ENCODE data around the gene SP2.

Gene SP2

DNA sequence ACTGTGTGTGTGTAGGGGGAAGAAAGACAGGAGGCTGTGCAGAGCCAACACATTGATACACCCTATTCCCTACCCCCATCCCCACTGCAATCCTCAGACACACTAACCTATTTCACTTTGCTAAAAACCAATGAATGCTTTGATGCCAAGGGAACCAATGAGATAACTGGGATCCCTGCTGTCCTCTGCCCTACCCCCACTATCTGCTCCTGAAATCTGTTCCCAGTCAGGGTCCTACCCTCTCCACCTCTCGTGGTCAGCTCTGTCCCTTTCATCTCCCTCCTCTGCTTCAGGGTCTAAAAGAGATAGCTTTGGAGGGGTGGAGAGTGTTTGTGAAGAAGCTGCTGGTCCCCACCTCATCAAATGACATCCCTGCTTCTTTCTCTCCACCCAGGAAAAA, 26.0 kb upstream of the SP2 start:
- DNase-seq (ENCODE audit: low spot score), result no peak

DNA sequence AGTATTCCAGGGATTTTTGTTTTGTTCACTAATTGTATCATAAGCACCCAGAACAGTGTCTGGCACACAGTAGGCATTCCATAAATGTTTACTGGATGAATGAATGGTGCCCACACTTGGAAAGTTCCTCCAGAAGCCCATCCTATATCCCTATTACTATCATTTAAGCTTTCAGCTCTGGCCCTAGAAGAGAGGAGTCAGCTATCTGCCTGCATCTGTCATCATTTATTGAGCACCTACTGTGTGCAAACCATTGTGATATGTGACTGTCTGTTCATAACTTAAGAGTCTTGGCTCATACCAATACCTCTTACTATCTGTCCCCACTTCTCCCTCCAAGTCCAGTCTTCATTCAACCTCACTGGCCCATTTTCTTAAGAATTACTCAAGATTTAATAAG, 25.0 kb upstream of the SP2 start:
- DNase-seq (ENCODE audit: low spot score), result no peak

DNA sequence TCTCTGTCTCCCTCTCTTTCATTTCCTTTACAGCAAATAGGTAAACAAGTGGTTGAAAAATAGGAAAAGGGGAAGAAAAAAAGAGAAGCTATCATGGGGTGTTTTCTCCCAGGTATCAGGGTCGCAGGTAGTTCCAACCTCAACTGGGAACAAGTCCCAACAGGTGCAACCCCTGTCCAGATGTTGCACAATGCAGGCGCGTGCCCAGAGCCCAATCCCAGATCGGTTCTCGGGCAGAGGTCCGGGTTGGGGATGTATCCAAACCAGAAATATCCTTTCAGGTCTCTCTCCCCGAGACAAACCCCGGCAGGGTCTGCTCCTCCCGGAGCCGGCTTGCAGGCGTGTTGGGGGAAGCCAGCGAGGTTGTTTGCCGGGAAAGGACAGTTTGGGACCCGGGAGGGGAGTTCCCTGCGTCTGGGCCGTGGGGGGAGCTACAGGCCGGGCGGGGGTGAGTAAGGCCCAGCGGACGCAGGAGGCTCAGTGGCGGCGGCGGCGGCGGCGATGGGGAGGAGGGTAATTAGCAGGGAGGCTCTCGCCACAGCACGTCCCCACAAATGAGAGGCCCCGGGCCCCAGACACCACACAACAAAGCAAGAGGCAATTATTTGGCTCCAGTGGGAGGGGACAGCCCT, 23.9 kb upstream of the SP2 start:
- DNase-seq (ENCODE audit: low spot score), result no peak

DNA sequence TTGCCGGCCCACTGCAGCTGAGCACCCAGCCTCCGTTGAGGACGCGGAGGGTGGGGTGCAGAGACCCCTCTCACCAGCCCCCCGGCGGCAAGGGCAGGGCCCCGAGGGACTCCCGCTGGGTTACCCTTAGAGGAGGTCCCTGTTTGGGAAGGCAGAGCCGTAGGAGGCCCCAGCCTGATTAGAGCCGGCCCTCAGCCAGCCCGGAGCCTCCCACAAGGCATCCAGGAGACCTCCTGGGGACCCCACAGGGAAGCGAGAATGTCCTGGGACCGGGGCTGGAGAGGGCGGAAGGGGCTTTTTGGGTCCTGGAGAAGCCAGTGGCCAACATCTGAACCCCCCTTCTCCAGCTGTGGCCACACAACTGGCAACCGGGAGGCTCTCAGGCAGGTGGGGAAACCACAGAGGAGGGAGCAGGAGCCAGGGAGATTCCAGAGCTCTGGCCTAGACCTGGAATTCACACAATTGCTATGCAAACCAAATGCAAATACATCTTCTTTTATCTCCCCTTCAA, 23.3 kb upstream of the SP2 start:
- DNase-seq (ENCODE audit: low spot score), result no peak

DNA sequence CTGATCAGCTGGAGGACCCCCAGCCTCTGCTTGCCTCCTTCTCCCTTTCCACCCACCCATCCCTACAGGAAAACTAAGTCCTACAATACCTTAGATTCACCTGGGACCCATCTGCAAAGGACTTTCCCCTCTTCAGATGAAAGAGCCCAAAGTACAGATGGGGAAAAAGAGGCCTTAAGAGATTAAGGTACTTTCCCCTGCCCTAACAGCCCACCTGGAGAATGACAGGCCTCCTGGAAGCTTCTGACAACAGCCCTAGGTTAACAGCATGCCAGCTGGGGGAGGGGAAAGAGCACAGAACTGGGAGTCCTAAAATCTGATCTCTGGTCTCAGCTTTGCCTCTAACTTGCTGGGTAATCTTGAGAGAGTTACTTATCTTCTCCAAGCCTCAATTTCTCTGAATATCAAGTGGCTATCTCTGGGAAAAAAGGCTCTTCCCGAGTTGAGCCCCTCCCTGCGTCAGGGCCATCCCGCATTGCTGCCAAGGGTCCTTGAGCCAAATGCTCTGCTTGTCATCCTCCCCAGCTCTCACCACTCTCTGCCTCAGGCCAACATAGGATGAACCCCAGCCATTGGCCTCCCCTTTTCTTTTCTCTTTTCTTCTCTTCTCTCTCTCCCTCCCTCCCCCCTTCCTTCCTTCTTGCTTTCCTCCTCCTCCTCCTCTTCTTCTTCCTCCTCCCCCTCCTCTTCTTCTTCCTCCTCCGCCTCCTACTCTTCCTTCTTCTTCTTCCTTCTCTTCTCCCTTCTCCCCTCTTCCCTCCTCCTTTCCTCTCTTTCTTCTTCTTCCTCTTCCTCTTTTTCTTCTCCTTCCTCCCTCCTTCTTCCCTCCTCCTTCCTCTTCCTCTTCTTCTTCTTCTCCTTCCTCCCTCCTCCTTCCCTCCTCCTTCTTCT, 22.6 kb upstream of the SP2 start:
- DNase-seq (ENCODE audit: low spot score), result no peak

DNA sequence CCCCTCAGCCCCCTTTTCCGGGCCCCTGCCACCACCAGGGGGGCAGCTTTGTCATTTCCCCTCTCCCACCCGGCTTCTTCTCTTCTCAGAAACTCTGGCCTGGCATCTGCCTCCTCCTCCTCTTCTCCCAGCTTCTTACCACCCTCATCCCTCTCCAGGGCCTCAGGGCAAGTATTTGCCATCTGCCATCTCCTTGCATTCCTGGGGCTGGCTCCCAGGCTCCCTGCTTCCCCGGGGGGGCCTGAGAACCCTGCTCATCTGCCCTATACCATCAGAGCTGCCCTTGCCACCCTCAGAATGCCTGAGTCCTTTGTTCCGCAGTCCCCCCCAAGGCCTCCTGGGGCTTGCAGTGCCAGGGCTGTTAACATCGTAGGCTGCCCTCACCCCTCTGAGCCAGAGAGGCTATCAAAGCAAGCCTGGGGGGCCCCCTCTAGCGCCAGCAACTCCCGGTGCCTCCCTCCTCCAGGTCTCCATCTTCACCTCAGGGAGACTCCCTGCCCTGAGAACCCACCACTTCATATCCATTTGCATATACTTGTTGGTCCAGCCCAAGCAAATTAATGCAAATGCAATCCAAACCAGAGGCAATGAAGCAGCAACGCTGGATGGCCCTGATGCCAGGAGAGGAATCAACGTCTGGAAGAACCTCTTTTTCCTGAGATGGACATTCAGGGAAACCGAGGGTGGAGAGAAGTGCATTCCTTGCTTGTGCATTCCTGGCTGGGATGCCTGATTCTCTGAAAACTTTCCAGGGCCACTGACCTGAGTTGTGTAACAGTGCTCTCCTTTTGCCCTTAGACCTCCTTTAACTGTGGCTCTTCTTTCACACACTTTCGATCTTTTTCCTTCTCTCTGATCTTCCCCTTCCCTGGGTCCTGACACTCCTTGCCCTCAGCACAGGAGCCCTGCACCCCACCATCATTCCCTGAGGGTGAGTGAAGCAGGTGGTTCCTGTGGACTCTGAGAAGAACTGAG, 20.7 kb upstream of the SP2 start:
- DNase-seq (ENCODE audit: low spot score), result no peak

DNA sequence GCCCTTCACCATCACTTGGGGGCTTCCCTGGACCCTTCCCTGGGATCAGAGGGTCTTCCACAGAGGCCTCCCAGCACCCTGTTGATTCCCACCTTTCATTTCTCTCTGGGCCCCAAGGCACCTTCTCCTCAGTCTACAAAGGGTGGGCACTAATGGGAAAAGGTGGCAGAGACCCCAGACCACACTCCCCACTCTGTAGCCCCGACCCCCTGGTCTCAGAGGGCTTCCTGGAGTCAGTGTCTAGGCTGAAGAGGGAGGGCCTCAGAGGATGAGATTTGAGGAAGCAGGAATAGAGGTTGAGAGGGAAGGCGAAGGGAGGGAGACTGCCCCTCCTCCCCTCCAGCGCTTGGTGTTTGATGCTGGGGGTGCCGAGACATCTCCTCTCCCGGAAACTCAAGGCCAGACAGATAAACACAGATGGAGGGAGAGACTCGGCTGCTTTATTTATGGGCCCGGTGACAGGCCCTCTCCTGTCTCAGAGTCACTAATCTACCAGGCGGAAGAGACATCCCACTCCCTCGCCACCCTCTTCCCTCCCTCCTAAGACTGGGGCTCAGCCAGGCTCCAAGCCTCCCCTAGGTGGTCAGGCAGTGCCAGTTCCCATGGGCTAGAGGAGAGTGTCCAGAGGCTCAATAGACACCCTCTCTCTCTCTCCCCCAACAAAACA, 18.5 kb upstream of the SP2 start:
- no peak for DNase-seq (ENCODE audit: low spot score)

DNA sequence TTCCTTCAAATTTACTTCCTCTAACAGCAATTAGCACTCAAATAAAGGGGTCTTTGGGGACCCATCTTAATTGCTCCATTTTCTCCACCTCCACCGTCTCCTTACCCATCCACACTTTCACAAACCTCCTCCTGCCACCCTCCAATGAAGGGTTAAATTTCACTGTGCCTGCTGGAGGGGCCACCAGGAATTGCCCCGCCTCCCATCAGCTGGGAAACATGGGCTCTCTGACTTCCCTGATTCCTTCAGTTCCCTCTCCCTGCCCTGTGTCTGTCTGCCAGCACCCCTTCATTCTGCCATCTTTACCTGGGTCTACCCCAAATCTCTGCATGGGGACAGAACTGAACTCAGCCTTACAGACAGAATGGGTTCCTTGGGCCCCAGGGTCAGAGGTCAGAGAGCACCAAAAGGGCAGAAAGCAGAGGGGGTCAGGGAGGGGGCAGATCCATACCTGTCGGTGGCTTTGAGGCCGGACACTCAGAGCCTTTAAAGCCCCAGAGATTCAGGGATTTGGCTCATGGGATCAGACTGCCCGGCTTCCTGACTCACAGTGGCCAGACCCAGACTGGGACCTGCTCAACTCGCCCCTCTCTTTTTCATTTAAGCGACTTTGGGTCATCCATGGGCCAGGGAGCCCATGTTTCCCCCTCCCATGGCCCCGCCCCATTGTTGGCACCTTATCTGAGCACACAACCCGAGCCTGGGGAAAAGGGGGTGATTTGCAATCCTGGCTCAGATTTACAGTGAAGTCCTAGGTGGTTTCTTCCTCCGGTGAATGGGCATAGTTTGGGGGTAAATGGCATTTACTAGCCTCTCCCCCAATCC, 17.6 kb upstream of the SP2 start:
- no peak for DNase-seq (ENCODE audit: low spot score)

DNA sequence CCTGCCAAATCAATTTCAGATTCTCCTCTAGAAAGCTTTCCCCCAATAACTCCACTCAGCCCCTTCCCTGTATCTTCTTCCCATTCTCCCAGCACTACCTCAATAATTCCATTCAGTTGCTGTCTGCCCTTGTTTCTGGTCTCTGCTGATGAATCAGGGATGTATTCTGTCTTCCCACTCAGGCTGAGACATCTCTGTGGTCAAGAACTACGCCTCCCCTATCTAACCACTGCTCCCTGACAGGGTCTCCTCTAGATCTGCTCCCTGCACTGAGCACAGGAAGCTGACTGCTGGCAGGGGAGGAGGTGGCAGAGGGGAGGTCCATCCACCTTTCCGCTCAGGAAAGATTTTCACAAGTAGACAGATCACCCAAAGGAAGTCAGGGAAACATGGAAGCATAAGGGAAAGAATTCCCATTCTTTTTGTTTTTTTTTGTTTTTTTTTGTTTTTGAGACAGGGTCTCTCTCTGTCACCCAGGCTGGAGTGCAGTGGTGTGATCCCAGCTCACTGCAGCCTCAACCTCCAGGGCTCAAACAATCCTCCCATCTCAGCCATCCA, 16.9 kb upstream of the SP2 start:
- DNase-seq (ENCODE audit: low spot score), result no peak

DNA sequence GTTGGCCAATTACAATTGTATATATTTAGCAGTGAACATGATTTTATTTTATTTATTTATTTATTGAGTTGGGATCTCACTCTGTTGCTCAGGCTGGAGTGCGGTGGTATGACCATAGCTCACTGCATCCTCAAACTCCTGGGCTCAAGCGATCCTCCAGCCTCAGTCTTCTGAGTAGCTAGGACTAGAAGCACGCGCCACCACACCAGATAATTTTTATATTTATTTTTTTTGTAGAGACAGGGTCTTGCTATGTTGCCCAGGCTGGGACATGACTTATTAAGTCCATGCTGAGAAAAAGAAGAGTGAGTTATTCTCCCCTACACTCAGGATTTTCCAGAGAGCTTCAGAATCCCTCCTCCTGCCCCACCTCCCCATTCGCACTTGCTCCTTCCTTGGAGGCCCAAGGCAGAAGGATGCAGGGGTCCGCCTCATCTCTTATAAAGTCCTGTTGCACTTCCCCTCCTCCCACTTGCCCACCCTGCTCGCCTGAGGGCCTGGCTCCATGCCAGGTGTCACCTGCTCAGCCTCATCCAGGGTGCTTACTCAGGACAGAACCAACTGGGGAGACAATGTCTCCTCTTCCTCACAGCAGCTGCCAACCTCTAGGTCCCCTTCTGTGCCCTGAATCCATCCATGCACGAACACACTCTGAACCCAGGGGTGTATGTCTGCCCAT, 16.1 kb upstream of the SP2 start:
- no peak for DNase-seq (ENCODE audit: low spot score)

DNA sequence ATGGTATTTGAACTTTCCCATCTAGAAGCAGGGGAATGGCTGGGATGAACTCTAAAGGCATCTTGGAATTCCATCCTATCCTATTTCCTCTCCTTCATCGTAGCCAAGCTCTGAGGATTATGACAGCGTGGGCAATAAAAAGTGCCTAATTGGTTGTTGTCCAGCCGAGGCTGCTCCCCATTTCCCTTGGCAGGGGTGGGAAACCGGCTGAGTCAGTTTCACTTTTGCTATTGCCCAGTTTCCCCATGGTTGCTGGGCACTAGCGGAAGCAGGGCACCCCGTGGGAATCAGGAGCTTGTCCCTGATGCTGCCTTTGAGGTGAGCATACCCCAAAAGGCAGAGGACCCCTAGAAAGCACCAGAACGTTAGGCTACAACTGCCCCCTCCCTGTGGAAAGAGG, 13.8 kb upstream of the SP2 start:
- no peak for DNase-seq (ENCODE audit: low spot score)

DNA sequence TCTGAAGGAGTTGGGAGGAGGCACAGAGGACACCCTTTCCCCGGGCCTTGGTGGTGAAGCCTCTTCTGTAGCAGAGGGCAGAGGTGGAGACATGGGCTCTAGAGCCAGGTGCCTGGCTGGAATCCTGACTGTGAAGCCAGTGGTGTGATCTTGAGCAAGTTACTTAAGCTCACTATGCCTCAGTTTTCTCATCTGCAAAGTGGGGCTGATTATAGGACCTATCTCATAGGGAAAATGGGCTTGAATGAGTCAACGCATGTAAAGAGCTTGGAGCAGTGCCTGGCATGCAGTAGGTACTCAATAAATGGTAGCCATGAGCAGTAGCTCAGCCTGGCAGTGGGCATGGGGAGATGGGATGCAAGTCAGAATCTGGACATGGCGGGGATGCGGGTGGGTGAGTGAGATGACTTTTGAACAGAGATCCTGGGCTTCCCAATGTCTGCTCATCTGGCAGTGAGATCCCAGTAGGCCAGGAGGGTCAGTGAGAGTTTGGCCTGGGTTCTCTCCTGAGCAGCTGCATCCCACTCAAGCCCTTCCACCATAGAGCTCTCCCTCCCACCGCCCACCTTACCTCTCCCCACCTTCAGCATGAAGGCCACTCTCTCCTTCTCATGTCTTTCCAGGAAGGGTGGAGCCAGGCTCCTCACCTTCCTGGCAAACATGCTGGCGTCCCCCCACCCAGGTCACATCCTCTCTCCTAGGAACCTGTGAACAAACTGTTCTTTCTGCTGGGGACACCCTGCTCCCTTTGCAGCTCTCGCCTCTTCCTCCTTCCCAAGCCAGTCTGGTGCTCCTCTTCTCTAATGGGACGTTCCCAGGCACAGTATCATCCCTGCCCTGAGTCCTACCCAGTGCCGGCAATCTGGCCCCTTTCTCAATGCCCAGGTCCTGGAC, 13.1 kb upstream of the SP2 start:
- DNase-seq (ENCODE audit: low spot score), result no peak

DNA sequence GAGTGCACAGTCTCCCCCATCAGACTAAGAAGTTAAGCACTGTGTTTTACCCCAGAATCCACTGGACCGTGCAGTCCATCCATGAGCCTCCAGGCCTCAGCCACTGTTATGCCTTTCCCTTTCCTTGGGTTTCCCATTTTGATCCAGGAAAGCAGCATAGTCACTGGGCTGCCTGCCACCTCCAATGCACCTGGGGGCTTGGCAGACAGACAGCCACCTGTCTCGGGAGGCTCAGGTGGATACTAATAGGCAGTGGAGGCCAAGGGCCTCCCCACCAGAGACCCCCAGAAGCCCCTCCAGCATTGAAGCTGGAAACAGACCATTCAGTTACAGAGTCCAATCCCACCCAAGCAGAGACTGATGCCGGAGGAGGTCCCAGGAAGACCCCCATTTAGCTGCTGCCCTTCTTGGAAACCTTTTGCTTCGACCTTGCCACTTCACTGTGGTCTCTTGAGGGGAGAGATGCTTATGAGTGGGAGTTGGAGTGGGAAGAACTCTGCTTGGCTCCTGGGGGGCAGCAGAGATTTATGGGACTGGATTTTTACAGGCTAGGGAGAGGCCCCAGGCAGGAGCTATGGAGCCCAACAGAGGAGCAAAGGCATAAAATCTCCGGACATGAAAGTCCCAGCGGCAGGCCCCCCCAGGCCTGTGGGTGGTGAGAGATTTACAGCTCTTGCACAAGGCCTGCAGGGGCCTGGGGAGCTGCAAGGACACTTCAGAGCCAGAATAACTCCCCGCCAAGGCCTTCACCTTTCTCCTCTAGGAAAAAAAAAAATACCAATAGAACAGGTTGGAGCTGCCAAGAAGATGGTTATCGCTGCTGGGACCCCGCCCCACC, 12.2 kb upstream of the SP2 start:
- DNase-seq (ENCODE audit: low spot score), result no peak

DNA sequence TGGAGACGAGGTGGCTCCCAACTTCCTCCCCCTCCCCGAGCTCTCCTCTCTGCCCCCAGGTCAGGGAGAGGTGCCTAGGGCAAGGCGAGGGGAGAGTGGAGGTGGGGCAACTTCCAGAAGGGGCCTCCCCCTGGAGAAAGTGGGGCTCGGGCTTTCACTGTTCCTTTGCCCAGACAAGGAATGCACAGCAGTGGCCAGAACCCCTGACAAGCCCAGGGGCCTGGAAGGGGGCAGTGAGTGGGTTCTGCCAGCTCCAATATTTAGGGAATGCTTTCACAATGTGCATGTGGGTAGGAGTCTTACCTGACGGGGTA, 11.7 kb upstream of the SP2 start:
- no peak for DNase-seq (ENCODE audit: low spot score)

DNA sequence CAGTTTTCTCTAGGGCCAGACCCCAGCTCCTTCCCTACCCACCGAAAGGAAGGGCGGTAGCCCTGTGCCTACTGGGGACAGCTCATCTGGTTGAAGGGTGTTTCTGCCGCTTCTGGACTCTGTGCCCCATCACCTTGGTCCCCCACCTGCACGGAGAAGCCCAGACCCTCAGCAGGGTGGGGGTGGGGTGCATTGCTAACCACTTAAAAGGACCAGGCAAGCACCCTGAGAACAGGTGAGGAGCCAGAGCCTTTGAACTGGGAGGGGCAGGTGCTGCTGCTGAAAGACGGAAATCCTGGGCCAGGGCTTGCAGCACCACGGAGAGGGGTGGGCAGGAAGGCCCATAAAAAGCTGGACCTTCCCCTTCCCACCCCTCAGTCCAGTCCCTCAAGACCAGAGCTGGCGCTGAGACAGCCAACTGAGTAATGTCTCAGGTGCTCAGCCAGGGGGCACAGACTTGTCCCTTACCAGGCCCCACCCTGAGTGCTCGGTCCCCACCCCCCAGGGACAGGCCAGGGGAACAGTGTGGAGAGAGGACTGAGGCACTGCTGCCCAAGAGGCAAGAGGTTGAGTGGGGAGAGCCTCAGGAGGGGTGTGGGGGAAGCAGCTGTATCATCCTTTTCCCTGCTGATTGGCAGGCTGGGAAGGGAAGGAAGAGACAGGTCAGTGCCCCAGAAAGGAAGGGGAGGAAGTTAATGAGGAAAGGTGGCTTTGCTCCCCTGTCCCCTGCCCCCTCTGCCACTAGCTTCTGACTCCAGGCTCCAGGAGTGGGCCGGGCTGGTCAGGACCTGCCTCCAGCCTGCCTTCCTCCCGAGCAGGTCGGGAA, 10.9 kb upstream of the SP2 start:
- no peak for DNase-seq (ENCODE audit: low spot score)

DNA sequence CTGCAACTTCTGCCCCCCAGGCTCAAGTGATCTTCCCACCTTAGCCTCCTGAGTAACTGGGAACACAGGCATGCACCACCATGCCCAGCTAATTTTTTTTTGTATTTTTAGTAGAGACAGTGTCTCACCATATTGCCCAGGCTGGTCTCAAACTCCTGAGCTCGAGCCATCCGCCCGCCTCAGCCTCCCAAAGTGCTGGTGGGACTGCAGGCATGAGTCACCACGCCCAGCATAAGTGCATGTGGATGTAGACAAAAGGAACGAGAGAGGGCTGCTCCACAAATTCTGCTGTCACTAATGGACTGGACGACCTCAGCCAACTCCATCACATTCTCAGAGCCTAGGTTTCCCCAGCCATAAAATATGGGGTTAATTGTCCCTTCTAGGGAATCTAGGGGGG, 7.7 kb upstream of the SP2 start:
- no peak for DNase-seq (ENCODE audit: low spot score)
